IMR-90 (cell line): Measurements from ENCODE around the gene NKTR. TPM values are rescaled to one million over a fixed set of nuclear protein-coding genes. Genes with fewer than 3 reads are reported as not detected.

ENCODE experiments used
- ATAC-seq: fragments of 200-7000 bp; cut with Tn5 transposase; 2 replicates; pipeline ENCODE4 v1.9.1; 2020; ENCODE audit warnings: low read depth, mild to moderate bottlenecking, moderate library complexity
- BruUV-seq: library from RNA; stranded (reverse); fragments of 400-500 nt; replicated peaks from 2 replicates; lab custom pipeline; 2021; lab: Mats Ljungman, UMichigan
- CTCF ChIA-PET: fragments of 300-600 bp; formaldehyde crosslinking; extraction: SDS; loops from one replicate; lab custom pipeline; 2021; ENCODE audit warnings: antibody characterized with exemption; lab: Yijun Ruan, JAX
- POLR2A ChIA-PET: fragments of 300-600 bp; sonication (Branson Sonifier 250); formaldehyde crosslinking; loops from one replicate; lab custom pipeline; 2022; ENCODE audit warnings: antibody characterized with exemption; ENCODE audit not compliant: unreplicated experiment; lab: Charles Lee
- DNase-seq: peaks from one replicate; pipeline ENCODE4 v3.0.0; 2013
- H2AFZ ChIP-seq: replicated peaks from 2 replicates; pipeline ENCODE3; 2013; ENCODE audit warnings: low read length, mild to moderate bottlenecking; ENCODE audit not compliant: poor library complexity
- H2AK5ac ChIP-seq: 2 replicates; pipeline ENCODE4 v1.6.1; 2013; ENCODE audit warnings: low read depth, low read length, inconsistent platforms
- H2AK9ac ChIP-seq: replicated peaks from 2 replicates; pipeline ENCODE3; 2013; ENCODE audit warnings: mild to moderate bottlenecking, low read depth, low read length, moderate library complexity; ENCODE audit not compliant: poor library complexity
- H2BK120ac ChIP-seq: 2 replicates; pipeline ENCODE4 v1.6.1; 2013; ENCODE audit warnings: low read depth, low read length, inconsistent platforms
- H2BK15ac ChIP-seq: 3 replicates; pipeline ENCODE4 v1.6.1; 2013; ENCODE audit warnings: low read depth, low read length, inconsistent platforms
- H2BK20ac ChIP-seq: 2 replicates; pipeline ENCODE4 v1.6.1; 2013; ENCODE audit warnings: low read depth, mild to moderate bottlenecking, inconsistent platforms, low read length, moderate library complexity
- H2BK5ac ChIP-seq: 2 replicates; pipeline ENCODE4 v1.6.1; 2013; ENCODE audit warnings: mild to moderate bottlenecking, low read depth, low read length, inconsistent platforms; ENCODE audit not compliant: poor library complexity, severe bottlenecking
- H3K14ac ChIP-seq: replicated peaks from 2 replicates; pipeline ENCODE4 v1.6.1; 2013; ENCODE audit warnings: low read depth, low read length, inconsistent platforms
- H3K18ac ChIP-seq: 2 replicates; pipeline ENCODE4 v1.6.1; 2013; ENCODE audit warnings: low read depth, low read length, control low read depth
- H3K23ac ChIP-seq: 2 replicates; pipeline ENCODE4 v1.6.1; 2013; ENCODE audit warnings: low read depth, low read length, inconsistent platforms
- H3K27ac ChIP-seq: 2 replicates; pipeline ENCODE4 v1.5.1; 2013; ENCODE audit warnings: mild to moderate bottlenecking, control low read depth, low read length; ENCODE audit not compliant: insufficient read depth
- H3K27me3 ChIP-seq: 2 replicates; pipeline ENCODE4 v1.6.1; 2013; ENCODE audit warnings: low read length; ENCODE audit not compliant: control insufficient read depth, insufficient read depth
- H3K36me3 ChIP-seq: 2 replicates; pipeline ENCODE4 v1.6.1; 2013; ENCODE audit warnings: low read length, mixed read lengths; ENCODE audit not compliant: control insufficient read depth, insufficient read depth
- H3K4ac ChIP-seq: 2 replicates; pipeline ENCODE4 v1.6.1; 2013; ENCODE audit warnings: low read depth, low read length, inconsistent platforms
- H3K4me1 ChIP-seq: 2 replicates; pipeline ENCODE4 v1.6.1; 2013; ENCODE audit warnings: low read length, mixed read lengths; ENCODE audit not compliant: control insufficient read depth, insufficient read depth
- H3K4me2 ChIP-seq: 2 replicates; pipeline ENCODE4 v1.6.1; 2013; ENCODE audit warnings: low read depth, mild to moderate bottlenecking, control low read depth, low read length, moderate library complexity
- H3K4me3 ChIP-seq: 2 replicates; pipeline ENCODE4 v1.5.1; 2013; ENCODE audit warnings: low read depth, mild to moderate bottlenecking, control low read depth, low read length, moderate library complexity; ENCODE audit not compliant: insufficient read depth
- H3K56ac ChIP-seq: 2 replicates; pipeline ENCODE4 v1.6.1; 2013; ENCODE audit warnings: low read length, inconsistent platforms; ENCODE audit not compliant: insufficient read depth; ENCODE audit errors: extremely low read depth
- H3K79me1 ChIP-seq, 2 experiments: 2 replicates each; pipeline ENCODE4 v1.6.1; 2013; ENCODE audit warnings: low read length in 2 of 2, inconsistent platforms in 1 of 2, low read depth in 1 of 2
- H3K9ac ChIP-seq: 2 replicates; pipeline ENCODE4 v1.6.1; 2013; ENCODE audit warnings: low read depth, low read length, control low read depth
- H3K9me1 ChIP-seq: 2 replicates; pipeline ENCODE4 v1.6.1; 2013; ENCODE audit warnings: low read length, inconsistent platforms; ENCODE audit not compliant: insufficient read depth
- H3K9me3 ChIP-seq: 2 replicates; pipeline ENCODE4 v1.6.1; 2013; ENCODE audit warnings: low read length; ENCODE audit not compliant: control insufficient read depth, insufficient read depth
- H4K20me1 ChIP-seq: 2 replicates; pipeline ENCODE4 v1.6.1; 2013; ENCODE audit warnings: low read length, inconsistent platforms; ENCODE audit not compliant: insufficient read depth
- H4K5ac ChIP-seq: 2 replicates; pipeline ENCODE4 v1.6.1; 2013; ENCODE audit warnings: mild to moderate bottlenecking, low read depth, low read length, control low read depth
- H4K8ac ChIP-seq, 2 experiments: 2 replicates each; pipeline ENCODE4 v1.6.1; 2013; ENCODE audit warnings: low read depth in 2 of 2, low read length in 2 of 2, control low read depth in 1 of 2, inconsistent platforms in 1 of 2
- H4K91ac ChIP-seq: 2 replicates; pipeline ENCODE4 v1.6.1; 2013; ENCODE audit warnings: low read depth, low read length, inconsistent platforms; ENCODE audit not compliant: insufficient read depth
- CEBPB ChIP-seq: IDR thresholded peaks from 2 replicates; pipeline ENCODE4 v1.6.1; 2012; ENCODE audit warnings: low read depth, low read length, improper control_type of control experiment
- CHD1 ChIP-seq: IDR thresholded peaks from 2 replicates; pipeline ENCODE4 v1.6.1; 2012; ENCODE audit warnings: low read depth, low read length, improper control_type of control experiment
- CTCF ChIP-seq: conservative IDR thresholded peaks from 2 replicates; pipeline ENCODE4 v1.5.1; 2012; ENCODE audit warnings: mild to moderate bottlenecking, low read depth, low read length, improper control_type of control experiment
- ELK1 ChIP-seq: fragments of 150-350 bp; IDR thresholded peaks from 2 replicates; pipeline ENCODE4 v1.6.1; 2016; ENCODE audit warnings: low read depth, mild to moderate bottlenecking, low read length, moderate library complexity, borderline replicate concordance
- MXI1 ChIP-seq: IDR thresholded peaks from 2 replicates; pipeline ENCODE4 v1.6.1; 2012; ENCODE audit warnings: low read depth, mild to moderate bottlenecking, low read length, moderate library complexity, borderline replicate concordance
- POLR2A ChIP-seq: IDR thresholded peaks from 2 replicates; pipeline ENCODE4 v1.6.1; 2012; ENCODE audit warnings: mild to moderate bottlenecking, low read depth, low read length
- RAD21 ChIP-seq: IDR thresholded peaks from 2 replicates; pipeline ENCODE4 v1.6.1; 2012; ENCODE audit warnings: low read length, improper control_type of control experiment
- RFX5 ChIP-seq: IDR thresholded peaks from 2 replicates; pipeline ENCODE4 v1.8.0; 2012; ENCODE audit warnings: low read depth, mild to moderate bottlenecking, low read length, moderate library complexity
- WGBS, 2 experiments: methylation state at CpG; one replicate each; pipeline versions ENCODE4 v1.1.5 to v1.1.7; 2013; ENCODE audit warnings: missing lambda C conversion rate in 2 of 2; ENCODE audit not compliant: insufficient read length in 1 of 2; ENCODE audit errors: extremely low coverage in 2 of 2; 5-methylcytosine and 5-hydroxymethylcytosine counted together
- dilution Hi-C: fragments of 300-500 bp; cut with HindIII; formaldehyde crosslinking; loops from one replicate; pipeline ENCODE4 v1.14.3; 2018; ENCODE audit warnings: low sequenced_read_pairs; ENCODE audit not compliant: unreplicated experiment
- in situ Hi-C: fragments of 300-500 bp; cut with MboI; formaldehyde crosslinking; loops from 3 replicates; pipeline ENCODE4 v1.14.3; 2019; ENCODE audit warnings: low sequenced_read_pairs, inconsistent platforms, mixed read lengths
- intact Hi-C: fragments of 100-400 bp; cut with micrococcal nuclease; formaldehyde crosslinking; loops from 2 replicates; pipeline ENCODE4 v1.10.0; 2022
- polyA plus RNA-seq, 3 experiments: library from polyadenylated mRNA; depleted of rRNA; stranded (reverse); fragments of >200 nt; gene quantifications; 2 replicates each; pipeline ENCODE4 v1.2.3, GENCODE V29; 2012; ENCODE audit warnings: low replicate concordance in 1 of 3
- total RNA-seq: library from RNA; depleted of rRNA; stranded (reverse); fragments of >200 nt; gene quantifications from 2 replicates; pipeline ENCODE4 v1.2.3, GENCODE V29; 2012

NKTR gene
- total and polyA plus RNA-seq, 2 of the 4 experiments (the other 2 are of a cell fraction), result 24.0 to 30.7 TPM

- Histone ChIP-seq H3K9ac (no peak overlapping the region), H3K36me3 (peaks cover 6% of the 10 kb centered on the region; the same call in 1 of the 2 replicates), H3K4ac (no peak overlapping the region), H3K4me1 (no peaks in the 10 kb centered on the region; the same call in 1 of the 2 replicates), H2AK9ac (no peak overlapping the region), H2BK15ac (no peak overlapping the region), H3K9me1 (peaks cover 6% of the 10 kb centered on the region; the same call in 1 of the 2 replicates), H4K5ac (no peak overlapping the region), H2BK20ac (no peak overlapping the region), H3K4me3 (no peak overlapping the region), H3K9me3 (peaks cover 3% of the 10 kb centered on the region), H4K20me1 (peaks cover 2% of the 10 kb centered on the region), H3K27ac (no peak overlapping the region), H2BK5ac (no peak overlapping the region), H3K27me3 (peaks cover 5% of the 10 kb centered on the region; the same call in 1 of the 2 replicates), H2BK120ac (no peak overlapping the region), H3K56ac (no peak overlapping the region), H4K8ac (no peak overlapping the region), H2AK5ac (no peak overlapping the region), H4K91ac (no peak overlapping the region), H2AFZ (no peak overlapping the region), H3K79me1 (0 out of 4 replicates have a peak, but pooled peaks cover 0 to 4% of the 10 kb centered on the region in 2 experiments), H3K4me2 (no peak overlapping the region), H3K18ac (no peak overlapping the region), H3K23ac (no peak overlapping the region), H3K14ac (no peak overlapping the region)
- intact Hi-C loops, result no loop called here
- dilution Hi-C loops, result no loop called here
- in situ Hi-C loops, result no loop called here
- TF ChIP-seq RFX5, result no peak
- TF ChIP-seq CTCF, result no peak
- no peak for TF ChIP-seq POLR2A
- TF ChIP-seq CHD1, result no peak
- TF ChIP-seq RAD21, result no peak
- TF ChIP-seq MXI1, result no peak
- TF ChIP-seq ELK1, result no peak
- TF ChIP-seq CEBPB, result no peak
- ChIA-PET POLR2A (no interaction called here), CTCF (no interaction called here)
- no CpG with 5 or more reads among the region's 8 CpGs for WGBS, 2 experiments
- BruUV-seq, result no TSS peak
- DNase-seq (no peak), ATAC-seq (no peak)
Observed at GRCh38 chr3:42666022-42666421, 65.5 kb downstream of the NKTR start.
